Astrocyte of the cerebellum (primary cell): ENCODE measurements around the gene DLG2.

Experiments
- DNase-seq: peaks from one replicate; pipeline ENCODE4 v3.0.0-alpha.2; 2011; ENCODE audit warnings: low read depth
- H3K4me3 ChIP-seq: 2 replicates; pipeline ENCODE4 v1.5.1; 2011; ENCODE audit warnings: mild to moderate bottlenecking, low read depth, low read length, moderate library complexity
- in situ Hi-C: cut with HindIII; loops from 2 replicates; pipeline ENCODE4 v1.10.0; 2017; ENCODE audit warnings: low sequenced_read_pairs
- TF ChIP-seq, protein P1 (sequence below): IDR thresholded peaks from 2 replicates; pipeline ENCODE4 v1.5.1; 2012; ENCODE audit warnings: low read length, low read depth, moderate library complexity, mild to moderate bottlenecking; ENCODE audit errors: missing control alignments

Gene DLG2

GRCh38 chr11:84389696-84390095, 1237.4 kb downstream of the DLG2 start:
- TF ChIP-seq, protein P1, sequence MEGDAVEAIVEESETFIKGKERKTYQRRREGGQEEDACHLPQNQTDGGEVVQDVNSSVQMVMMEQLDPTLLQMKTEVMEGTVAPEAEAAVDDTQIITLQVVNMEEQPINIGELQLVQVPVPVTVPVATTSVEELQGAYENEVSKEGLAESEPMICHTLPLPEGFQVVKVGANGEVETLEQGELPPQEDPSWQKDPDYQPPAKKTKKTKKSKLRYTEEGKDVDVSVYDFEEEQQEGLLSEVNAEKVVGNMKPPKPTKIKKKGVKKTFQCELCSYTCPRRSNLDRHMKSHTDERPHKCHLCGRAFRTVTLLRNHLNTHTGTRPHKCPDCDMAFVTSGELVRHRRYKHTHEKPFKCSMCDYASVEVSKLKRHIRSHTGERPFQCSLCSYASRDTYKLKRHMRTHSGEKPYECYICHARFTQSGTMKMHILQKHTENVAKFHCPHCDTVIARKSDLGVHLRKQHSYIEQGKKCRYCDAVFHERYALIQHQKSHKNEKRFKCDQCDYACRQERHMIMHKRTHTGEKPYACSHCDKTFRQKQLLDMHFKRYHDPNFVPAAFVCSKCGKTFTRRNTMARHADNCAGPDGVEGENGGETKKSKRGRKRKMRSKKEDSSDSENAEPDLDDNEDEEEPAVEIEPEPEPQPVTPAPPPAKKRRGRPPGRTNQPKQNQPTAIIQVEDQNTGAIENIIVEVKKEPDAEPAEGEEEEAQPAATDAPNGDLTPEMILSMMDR: no peak
- H3K4me3 ChIP-seq: no peak overlapping the region
- in situ Hi-C loops: no loop called here
- DNase-seq: no peak

- H3K4me3 ChIP-seq: no peak overlapping the region
- in situ Hi-C loops: no loop called here
- DNase-seq: peak; percentile 31
- TF ChIP-seq, protein P1: peak; percentile 89
These were observed 1242.4 kb downstream of the DLG2 start for GRCh38 chr11:84384731-84385130.

- no peak overlapping the region for H3K4me3 ChIP-seq
- TF ChIP-seq, protein P1: no peak
- in situ Hi-C loops: no loop called here
- DNase-seq: peak; percentile 3
These were observed 1243.6 kb downstream of the DLG2 start for GRCh38 chr11:84383576-84383975.

DNA sequence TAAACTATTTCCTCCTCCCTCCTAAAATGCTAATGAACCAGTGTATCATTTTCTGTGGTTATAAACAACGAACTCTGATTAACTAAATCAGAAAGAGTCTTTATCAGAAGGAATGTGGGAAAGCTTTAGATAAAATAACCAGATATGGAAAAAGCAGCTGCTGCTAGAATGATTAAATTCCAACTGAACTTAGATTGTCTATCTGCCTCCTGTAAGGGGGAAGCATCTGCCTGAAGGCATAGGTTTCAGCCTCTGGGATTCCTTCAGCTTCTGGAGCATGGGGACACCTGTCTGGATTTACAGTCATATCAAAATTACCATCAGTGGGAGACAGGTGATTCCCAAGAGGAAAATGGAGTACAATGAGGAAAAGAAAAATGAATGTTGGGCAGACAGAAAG, 1245.5 kb downstream of the DLG2 start:
- in situ Hi-C loops: no loop called here
- DNase-seq: no peak
- H3K4me3 ChIP-seq: no peak overlapping the region

DNA sequence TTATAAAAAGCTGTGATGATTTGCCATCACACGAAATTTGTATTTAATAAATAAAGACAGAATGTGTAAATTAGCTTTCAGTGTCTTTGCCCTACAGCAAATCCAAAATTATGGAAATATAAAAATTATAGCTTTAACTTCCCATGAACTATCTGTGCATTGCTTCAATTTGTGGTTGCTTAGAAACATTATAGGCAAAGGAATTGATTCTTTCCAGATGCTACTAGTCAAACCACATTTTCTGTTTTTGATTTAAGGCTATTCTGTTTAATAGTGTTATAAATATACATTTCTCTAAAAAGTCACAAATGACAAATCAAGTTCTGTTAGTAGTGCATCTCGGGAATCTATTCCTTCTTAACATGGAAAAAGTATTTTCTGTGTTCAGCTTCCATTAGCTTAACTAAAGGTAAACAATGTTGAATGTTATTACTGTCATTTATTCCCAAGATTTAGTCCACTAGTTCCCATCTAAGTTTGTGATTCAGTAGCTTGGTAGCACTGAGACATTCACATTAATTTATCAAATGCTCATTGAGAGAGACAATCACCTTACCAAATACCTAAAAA, 1254.7 kb downstream of the DLG2 start:
- no peak for DNase-seq
- no peak overlapping the region for H3K4me3 ChIP-seq
- in situ Hi-C loops: no loop called here
- TF ChIP-seq, protein P1: no peak

More for the DNA sequence above, 1245.5 kb downstream of the DLG2 start:
- TF ChIP-seq, protein P1: no peak

- TF ChIP-seq, protein P1: no peak
- in situ Hi-C loops: no loop called here
- H3K4me3 ChIP-seq: no peak overlapping the region
- DNase-seq: no peak
These were observed 1269.1 kb downstream of the DLG2 start for GRCh38 chr11:84358034-84358433.
